Superior temporal gyrus (tissue), 1 donor: ENCODE measurements around the gene HSPB8.

ENCODE experiments used
- DNase-seq: peaks from one replicate; pipeline ENCODE4 v3.0.0-alpha.2; 2016; ENCODE audit errors: extremely low spot score

The HSPB8 gene

GRCh38 chr12:119171291-119171690 is 7.4 kb upstream of the HSPB8 start:
- no peak for DNase-seq

GRCh38 chr12:119171691-119172425 is 6.9 kb upstream of the HSPB8 start:
- DNase-seq = no peak

- DNase-seq = no peak
Observed at GRCh38 chr12:119175081-119175480, 3.6 kb upstream of the HSPB8 start.

- peak; percentile 59 for DNase-seq
Observed at GRCh38 chr12:119176267-119177055, 2.3 kb upstream of the HSPB8 start.

- no peak for DNase-seq
Observed at GRCh38 chr12:119177056-119177325, 1.7 kb upstream of the HSPB8 start.

- DNase-seq = no peak
Observed at GRCh38 chr12:119177724-119178380, 879 bp upstream of the HSPB8 start.

- no peak for DNase-seq
Observed at GRCh38 chr12:119179335-119180021, 747 bp downstream of the HSPB8 start.

GRCh38 chr12:119180380-119181040 is 1.8 kb downstream of the HSPB8 start:
- DNase-seq = no peak

GRCh38 chr12:119181202-119181601 is 2.5 kb downstream of the HSPB8 start:
- no peak for DNase-seq

GRCh38 chr12:119181944-119182343 is 3.2 kb downstream of the HSPB8 start:
- no peak for DNase-seq

GRCh38 chr12:119182701-119183493 is 4.2 kb downstream of the HSPB8 start:
- no peak for DNase-seq

GRCh38 chr12:119183942-119184695 is 5.4 kb downstream of the HSPB8 start:
- DNase-seq = no peak

GRCh38 chr12:119195256-119195655 is 16.5 kb downstream of the HSPB8 start:
- no peak for DNase-seq

GRCh38 chr12:119198440-119198839 is 19.7 kb downstream of the HSPB8 start:
- DNase-seq = no peak

- DNase-seq = no peak
Observed at GRCh38 chr12:119200601-119201000, 21.9 kb downstream of the HSPB8 start.

GRCh38 chr12:119201789-119202543 is 23.2 kb downstream of the HSPB8 start:
- no peak for DNase-seq

- no peak for DNase-seq
Observed at GRCh38 chr12:119202544-119202943, 23.8 kb downstream of the HSPB8 start.

GRCh38 chr12:119204131-119204530 is 25.4 kb downstream of the HSPB8 start:
- DNase-seq = no peak

GRCh38 chr12:119204671-119205285 is 26.0 kb downstream of the HSPB8 start:
- DNase-seq = no peak
